K562 (cell line): ENCODE data around the gene CD101. TPM values are rescaled to one million over a fixed set of nuclear protein-coding genes. Genes with fewer than 3 reads are reported as not detected.

Source experiments
- HNRNPLL ChIP-seq: fragments of 200-400 bp; formaldehyde crosslinking; IDR thresholded peaks from 2 replicates; pipeline ENCODE4 v1.6.1; 2017; ENCODE audit warnings: low read length, low read depth, mild to moderate bottlenecking; ENCODE audit not compliant: poor library complexity, severe bottlenecking
- JUN ChIP-seq, 2 experiments: sonication (generic) in 1 of 2; formaldehyde crosslinking in 1 of 2; IDR thresholded peaks; 2 replicates each; pipeline versions ENCODE4 v1.6.1 to v1.8.0; 2012 to 2022; ENCODE audit warnings: borderline replicate concordance in 2 of 2, mild to moderate bottlenecking in 2 of 2, improper control_type of control experiment in 1 of 2, low read depth in 1 of 2, low read length in 1 of 2, missing genetic modification reagents in 1 of 2
- MEF2D ChIP-seq: conservative IDR thresholded peaks from 2 replicates; pipeline ENCODE4 v1.6.1; 2016; ENCODE audit warnings: low read depth, missing genetic modification characterization, missing compliant biosample characterization
- NR4A1 ChIP-seq, 2 experiments: fragments of 250-450 bp in 1 of 2; fragments of 450-650 bp in 1 of 2; sonication (Bioruptor Pico) in 1 of 2; IDR thresholded peaks; 2 replicates each; pipeline versions ENCODE4 v1.4.0 to v1.6.1; 2016 to 2020; ENCODE audit warnings: mild to moderate bottlenecking in 2 of 2, missing compliant biosample characterization in 1 of 2, missing genetic modification characterization in 1 of 2, moderate library complexity in 1 of 2
- PRMT5 ChIP-seq: sonication (generic); formaldehyde crosslinking; IDR thresholded peaks from 2 replicates; pipeline ENCODE4 v1.5.0; 2020; ENCODE audit warnings: missing genetic modification reagents
- SRF ChIP-seq, 2 experiments: fragments of 250-450, 450-650 bp in 1 of 2; sonication (Bioruptor Pico) in 1 of 2; sonication (generic) in 1 of 2; formaldehyde crosslinking; IDR thresholded peaks; 2 replicates each; pipeline versions ENCODE4 v1.5.0 to v1.5.1; 2020 to 2022; ENCODE audit warnings: mild to moderate bottlenecking in 1 of 2, missing genetic modification reagents in 1 of 2
- TBL1XR1 ChIP-seq, 2 experiments: IDR thresholded peaks; 2 replicates each; pipeline ENCODE4 v1.6.1; 2012; ENCODE audit warnings: improper control_type of control experiment in 2 of 2, low read length in 2 of 2, mild to moderate bottlenecking in 1 of 2
- TFAM ChIP-seq: fragments of 250-450 bp; sonication (Bioruptor Pico); conservative IDR thresholded peaks from 2 replicates; pipeline ENCODE4 v1.5.0; 2021; ENCODE audit warnings: mild to moderate bottlenecking, moderate library complexity
- polyA plus RNA-seq, 8 experiments: library from polyadenylated mRNA; depleted of rRNA in 4 of 8; stranded (reverse) in 5 of 8; unstranded in 3 of 8; fragments of >200 nt; fragmentation: Nextera tagmentation in 2 of 8; fragmentation: Illumina TruSeq in 1 of 8; extraction: Ambion mirVana in 2 of 8; extraction: Trizol in 1 of 8; gene quantifications; 2 replicates each; pipeline versions ENCODE4 v1.2.1 to v1.2.3, GENCODE V29; 2011 to 2014; ENCODE audit warnings: inconsistent platforms in 1 of 8, missing spikeins in 1 of 8
- total RNA-seq, 7 experiments: library from RNA; depleted of rRNA in 6 of 7; stranded (reverse); fragments of >200 nt in 6 of 7; fragmentation: Illumina TruSeq in 2 of 7; extraction: Trizol in 2 of 7; gene quantifications; 2 replicates each; pipeline versions ENCODE4 v1.2.1 to v1.2.3, GENCODE V29; 2011 to 2021; ENCODE audit warnings: low replicate concordance in 1 of 7
- TF ChIP-seq, protein P1 (sequence below): fragments of 200-600 bp; sonication (generic); IDR thresholded peaks from one replicate; pipeline ENCODE4 v1.6.1; 2012; ENCODE audit warnings: mild to moderate bottlenecking, low read depth, low read length, inconsistent platforms
- TF ChIP-seq, protein P2 (sequence below): fragments of 450-650 bp; IDR thresholded peaks from 2 replicates; pipeline ENCODE4 v1.6.1; 2016; ENCODE audit warnings: antibody characterized with exemption

CD101 gene
- total and polyA plus RNA-seq, 9 of the 15 experiments (the other 6 are each of a cell fraction or from before 2014, with no cell fraction given) = 0.04 to 1.1 (median 0.20) TPM

DNA sequence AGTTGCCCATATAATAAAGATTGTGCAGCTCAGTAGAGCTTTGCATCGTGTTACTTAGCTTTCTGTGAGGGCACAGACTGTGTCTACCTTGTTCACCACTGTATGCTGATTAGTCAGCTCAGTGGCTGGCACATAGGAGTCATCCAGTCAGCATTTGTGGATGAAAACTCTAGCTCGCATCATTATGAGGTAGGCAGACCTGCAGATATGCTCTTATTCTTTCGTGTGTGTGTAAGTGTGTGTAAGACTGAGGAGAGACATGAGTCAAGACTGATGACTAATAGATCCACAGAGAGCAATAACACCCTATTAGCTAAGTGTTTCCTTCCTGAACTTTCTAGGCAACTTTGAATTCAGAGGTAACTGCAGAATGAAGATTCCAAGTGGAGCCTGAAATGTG is 75.7 kb downstream of the CD101 start (continued):
- TF ChIP-seq, protein P1, sequence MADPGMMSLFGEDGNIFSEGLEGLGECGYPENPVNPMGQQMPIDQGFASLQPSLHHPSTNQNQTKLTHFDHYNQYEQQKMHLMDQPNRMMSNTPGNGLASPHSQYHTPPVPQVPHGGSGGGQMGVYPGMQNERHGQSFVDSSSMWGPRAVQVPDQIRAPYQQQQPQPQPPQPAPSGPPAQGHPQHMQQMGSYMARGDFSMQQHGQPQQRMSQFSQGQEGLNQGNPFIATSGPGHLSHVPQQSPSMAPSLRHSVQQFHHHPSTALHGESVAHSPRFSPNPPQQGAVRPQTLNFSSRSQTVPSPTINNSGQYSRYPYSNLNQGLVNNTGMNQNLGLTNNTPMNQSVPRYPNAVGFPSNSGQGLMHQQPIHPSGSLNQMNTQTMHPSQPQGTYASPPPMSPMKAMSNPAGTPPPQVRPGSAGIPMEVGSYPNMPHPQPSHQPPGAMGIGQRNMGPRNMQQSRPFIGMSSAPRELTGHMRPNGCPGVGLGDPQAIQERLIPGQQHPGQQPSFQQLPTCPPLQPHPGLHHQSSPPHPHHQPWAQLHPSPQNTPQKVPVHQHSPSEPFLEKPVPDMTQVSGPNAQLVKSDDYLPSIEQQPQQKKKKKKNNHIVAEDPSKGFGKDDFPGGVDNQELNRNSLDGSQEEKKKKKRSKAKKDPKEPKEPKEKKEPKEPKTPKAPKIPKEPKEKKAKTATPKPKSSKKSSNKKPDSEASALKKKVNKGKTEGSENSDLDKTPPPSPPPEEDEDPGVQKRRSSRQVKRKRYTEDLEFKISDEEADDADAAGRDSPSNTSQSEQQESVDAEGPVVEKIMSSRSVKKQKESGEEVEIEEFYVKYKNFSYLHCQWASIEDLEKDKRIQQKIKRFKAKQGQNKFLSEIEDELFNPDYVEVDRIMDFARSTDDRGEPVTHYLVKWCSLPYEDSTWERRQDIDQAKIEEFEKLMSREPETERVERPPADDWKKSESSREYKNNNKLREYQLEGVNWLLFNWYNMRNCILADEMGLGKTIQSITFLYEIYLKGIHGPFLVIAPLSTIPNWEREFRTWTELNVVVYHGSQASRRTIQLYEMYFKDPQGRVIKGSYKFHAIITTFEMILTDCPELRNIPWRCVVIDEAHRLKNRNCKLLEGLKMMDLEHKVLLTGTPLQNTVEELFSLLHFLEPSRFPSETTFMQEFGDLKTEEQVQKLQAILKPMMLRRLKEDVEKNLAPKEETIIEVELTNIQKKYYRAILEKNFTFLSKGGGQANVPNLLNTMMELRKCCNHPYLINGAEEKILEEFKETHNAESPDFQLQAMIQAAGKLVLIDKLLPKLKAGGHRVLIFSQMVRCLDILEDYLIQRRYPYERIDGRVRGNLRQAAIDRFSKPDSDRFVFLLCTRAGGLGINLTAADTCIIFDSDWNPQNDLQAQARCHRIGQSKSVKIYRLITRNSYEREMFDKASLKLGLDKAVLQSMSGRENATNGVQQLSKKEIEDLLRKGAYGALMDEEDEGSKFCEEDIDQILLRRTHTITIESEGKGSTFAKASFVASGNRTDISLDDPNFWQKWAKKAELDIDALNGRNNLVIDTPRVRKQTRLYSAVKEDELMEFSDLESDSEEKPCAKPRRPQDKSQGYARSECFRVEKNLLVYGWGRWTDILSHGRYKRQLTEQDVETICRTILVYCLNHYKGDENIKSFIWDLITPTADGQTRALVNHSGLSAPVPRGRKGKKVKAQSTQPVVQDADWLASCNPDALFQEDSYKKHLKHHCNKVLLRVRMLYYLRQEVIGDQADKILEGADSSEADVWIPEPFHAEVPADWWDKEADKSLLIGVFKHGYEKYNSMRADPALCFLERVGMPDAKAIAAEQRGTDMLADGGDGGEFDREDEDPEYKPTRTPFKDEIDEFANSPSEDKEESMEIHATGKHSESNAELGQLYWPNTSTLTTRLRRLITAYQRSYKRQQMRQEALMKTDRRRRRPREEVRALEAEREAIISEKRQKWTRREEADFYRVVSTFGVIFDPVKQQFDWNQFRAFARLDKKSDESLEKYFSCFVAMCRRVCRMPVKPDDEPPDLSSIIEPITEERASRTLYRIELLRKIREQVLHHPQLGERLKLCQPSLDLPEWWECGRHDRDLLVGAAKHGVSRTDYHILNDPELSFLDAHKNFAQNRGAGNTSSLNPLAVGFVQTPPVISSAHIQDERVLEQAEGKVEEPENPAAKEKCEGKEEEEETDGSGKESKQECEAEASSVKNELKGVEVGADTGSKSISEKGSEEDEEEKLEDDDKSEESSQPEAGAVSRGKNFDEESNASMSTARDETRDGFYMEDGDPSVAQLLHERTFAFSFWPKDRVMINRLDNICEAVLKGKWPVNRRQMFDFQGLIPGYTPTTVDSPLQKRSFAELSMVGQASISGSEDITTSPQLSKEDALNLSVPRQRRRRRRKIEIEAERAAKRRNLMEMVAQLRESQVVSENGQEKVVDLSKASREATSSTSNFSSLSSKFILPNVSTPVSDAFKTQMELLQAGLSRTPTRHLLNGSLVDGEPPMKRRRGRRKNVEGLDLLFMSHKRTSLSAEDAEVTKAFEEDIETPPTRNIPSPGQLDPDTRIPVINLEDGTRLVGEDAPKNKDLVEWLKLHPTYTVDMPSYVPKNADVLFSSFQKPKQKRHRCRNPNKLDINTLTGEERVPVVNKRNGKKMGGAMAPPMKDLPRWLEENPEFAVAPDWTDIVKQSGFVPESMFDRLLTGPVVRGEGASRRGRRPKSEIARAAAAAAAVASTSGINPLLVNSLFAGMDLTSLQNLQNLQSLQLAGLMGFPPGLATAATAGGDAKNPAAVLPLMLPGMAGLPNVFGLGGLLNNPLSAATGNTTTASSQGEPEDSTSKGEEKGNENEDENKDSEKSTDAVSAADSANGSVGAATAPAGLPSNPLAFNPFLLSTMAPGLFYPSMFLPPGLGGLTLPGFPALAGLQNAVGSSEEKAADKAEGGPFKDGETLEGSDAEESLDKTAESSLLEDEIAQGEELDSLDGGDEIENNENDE = no peak
- no peak for TF ChIP-seq TFAM (CRISPR knock-in tag)
- TF ChIP-seq HNRNPLL = no peak
- no peak for TF ChIP-seq PRMT5 (CRISPR knock-in tag)
- TF ChIP-seq, protein P2, sequence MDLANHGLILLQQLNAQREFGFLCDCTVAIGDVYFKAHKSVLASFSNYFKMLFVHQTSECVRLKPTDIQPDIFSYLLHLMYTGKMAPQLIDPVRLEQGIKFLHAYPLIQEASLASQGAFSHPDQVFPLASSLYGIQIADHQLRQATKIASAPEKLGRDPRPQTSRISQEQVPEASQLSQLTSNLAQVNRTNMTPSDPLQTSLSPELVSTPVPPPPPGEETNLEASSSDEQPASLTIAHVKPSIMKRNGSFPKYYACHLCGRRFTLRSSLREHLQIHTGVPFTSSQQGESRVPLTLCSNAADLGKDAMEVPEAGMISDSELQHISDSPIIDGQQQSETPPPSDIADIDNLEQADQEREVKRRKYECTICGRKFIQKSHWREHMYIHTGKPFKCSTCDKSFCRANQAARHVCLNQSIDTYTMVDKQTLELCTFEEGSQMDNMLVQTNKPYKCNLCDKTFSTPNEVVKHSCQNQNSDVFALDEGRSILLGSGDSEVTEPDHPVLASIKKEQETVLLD = no peak
- 0 out of 2 replicates have a peak, but pooled peaks have one; percentile 16 for TF ChIP-seq JUN (IDR thresholded peaks at IDR 0.05; ENCODE audit: borderline replicate concordance, low read depth, low read length)
- TF ChIP-seq JUN (CRISPR knock-in tag; IDR thresholded peaks at IDR 0.05; ENCODE audit: borderline replicate concordance) = no peak
- TF ChIP-seq TBL1XR1 (IDR thresholded peaks at IDR 0.05; ENCODE audit: low read length in 2 of 2) = no peak
- TF ChIP-seq SRF (CRISPR knock-in tag; IDR thresholded peaks at IDR 0.05) = no peak
- TF ChIP-seq NR4A1 (CRISPR knock-in tag; IDR thresholded peaks at IDR 0.05) = no peak
- TF ChIP-seq NR4A1 (tag; IDR thresholded peaks at IDR 0.05) = no peak
- TF ChIP-seq MEF2D = no peak
